ENCODE results near the gene AUTS2.

DNA sequence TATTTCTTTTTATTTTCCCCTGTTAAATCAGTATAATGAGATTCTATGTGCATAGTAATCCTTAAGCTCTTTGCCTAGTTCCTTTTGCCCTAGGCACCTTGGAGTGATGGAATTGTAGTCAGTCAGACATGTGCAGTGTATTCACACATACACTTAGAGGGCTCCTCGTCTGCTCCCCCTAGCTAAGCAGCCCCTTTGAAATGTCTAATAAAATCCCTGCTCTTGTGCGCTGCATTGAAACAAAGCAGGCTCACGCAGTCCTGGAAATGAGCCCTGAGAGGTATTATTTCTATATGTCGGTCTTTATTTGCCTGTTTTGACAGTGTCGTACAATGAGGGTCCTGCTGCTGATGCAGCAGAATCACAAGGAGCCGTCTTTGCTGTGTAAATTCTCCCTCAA, 258.7 kb downstream of the AUTS2 start:
- TF ChIP-seq SUZ12 (IDR thresholded peaks at IDR 0.05; ENCODE audit: extremely low read depth, insufficient read depth, insufficient read length): no peak
- TF ChIP-seq YY1 (IDR thresholded peaks at IDR 0.05; ENCODE audit: insufficient read depth, insufficient read length): no peak
